Stimulated activated CD4-positive, alpha-beta T cell treated with anti-CD3 and anti-CD28 coated beads, Interleukin-2, amount 100 ng/mL, for 4 hours (primary cell): Measurements from ENCODE around the gene APOL6.
"Not testable (repeated sequence)": the region's sequence is repeated elsewhere in the genome, so short reads cannot be mapped to it uniquely, and the experiment has no call there.

ENCODE experiments used
- DNase-seq: peaks from one replicate; pipeline ENCODE4 v3.0.0-alpha.2; 2020; ENCODE audit warnings: low read depth

The APOL6 gene

GRCh38 chr22:35618427-35619223 lies 29.6 kb upstream of the APOL6 start:
- no peak for DNase-seq

GRCh38 chr22:35619336-35620094 lies 28.7 kb upstream of the APOL6 start:
- DNase-seq = no peak

- no peak for DNase-seq
These were observed 27.5 kb upstream of the APOL6 start for GRCh38 chr22:35620624-35621251.

DNA sequence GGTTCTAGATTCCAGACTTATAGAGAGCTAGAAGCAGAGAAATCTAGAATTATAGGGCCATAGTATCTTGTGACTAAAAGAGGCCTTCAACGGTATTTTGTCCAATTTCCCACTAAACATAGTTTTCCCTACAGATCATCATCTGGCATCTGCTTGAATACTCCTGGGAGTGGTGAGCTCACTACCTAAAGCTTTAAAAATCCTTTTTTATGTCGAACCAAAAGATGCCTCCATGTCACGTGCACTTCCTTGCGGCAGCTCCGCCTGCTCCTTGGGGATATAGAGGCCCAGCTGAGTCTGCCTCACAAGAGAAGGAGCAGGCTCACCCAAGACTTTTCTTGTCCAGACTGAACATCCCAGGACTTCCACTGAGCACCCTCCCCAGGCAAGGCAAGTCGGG lies 26.8 kb upstream of the APOL6 start:
- DNase-seq = no peak

DNA sequence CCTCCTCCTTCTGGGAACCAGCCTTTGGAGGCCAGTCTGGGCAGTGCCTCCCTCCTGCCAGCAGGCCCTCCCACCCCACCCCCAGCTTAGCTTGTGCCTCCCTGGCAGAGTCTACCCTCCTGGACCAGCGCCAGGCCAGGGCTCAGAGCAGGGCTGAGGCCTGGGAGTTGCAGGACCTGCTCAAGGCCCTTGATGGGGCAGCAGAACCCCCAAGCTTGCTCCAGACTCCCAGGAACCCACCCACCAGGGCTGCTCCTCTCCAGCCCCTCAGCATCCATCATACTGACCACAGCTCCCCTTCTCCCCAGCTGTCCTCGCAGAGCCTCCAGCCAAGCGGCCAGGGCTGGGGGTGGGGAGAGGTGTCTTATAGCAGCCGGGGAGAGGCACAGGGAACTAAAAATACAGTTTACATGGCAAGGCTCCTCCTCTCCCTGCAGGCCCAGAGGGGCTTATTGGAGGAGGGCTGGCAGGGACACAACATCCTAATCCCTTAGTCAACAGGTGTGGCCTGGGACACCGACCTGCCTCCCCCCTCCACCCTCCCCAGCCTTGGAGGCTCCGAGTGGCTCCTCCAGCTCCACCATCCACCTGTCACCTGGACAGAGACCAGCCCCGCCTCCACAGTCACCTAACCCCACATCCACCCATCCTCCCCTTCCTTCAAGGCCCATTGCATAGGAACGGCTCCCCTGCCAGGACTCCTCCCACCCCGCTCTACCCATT lies 25.9 kb upstream of the APOL6 start:
- no peak for DNase-seq

DNA sequence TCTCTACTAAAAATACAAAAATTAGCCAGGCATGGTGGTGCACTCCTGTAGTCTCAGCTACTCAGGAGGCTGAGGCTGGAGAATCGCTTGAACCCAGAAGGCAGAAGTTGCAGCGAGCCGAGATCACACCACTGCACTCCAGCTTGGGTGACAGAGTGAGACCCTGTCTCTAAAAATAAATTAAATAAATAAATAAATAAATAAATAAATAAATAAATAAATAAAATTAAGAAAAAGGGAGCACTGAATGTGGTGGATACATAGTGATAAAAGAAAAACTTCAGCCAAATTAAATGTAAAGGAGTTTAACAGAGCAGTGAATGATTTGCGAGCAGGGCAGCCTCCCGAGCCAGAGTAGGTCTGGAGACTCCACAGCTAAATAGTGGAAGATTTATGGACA lies 24.4 kb upstream of the APOL6 start:
- DNase-seq = not testable (repeated sequence)

DNA sequence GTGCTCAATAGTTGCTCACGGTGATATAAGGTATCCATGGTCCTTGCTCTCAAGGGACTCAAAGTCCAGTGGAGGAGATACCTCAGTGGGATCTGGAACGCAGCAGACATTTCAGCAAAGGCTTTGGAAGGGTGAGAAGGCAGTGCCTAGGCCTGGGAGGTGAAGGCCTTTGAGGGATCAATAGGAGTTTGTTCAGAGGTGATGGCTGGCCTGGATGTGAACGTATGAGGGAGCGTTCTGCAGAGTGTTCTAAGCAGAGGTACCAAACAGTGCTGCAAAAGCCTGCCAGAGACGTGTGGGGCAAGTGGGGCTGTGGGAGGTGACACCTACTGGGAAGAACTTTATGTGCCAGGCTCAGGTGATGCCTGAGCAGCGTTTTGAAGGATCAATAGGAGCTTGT lies 23.7 kb upstream of the APOL6 start:
- no peak for DNase-seq

GRCh38 chr22:35625763-35626432 lies 22.3 kb upstream of the APOL6 start:
- DNase-seq = no peak

DNA sequence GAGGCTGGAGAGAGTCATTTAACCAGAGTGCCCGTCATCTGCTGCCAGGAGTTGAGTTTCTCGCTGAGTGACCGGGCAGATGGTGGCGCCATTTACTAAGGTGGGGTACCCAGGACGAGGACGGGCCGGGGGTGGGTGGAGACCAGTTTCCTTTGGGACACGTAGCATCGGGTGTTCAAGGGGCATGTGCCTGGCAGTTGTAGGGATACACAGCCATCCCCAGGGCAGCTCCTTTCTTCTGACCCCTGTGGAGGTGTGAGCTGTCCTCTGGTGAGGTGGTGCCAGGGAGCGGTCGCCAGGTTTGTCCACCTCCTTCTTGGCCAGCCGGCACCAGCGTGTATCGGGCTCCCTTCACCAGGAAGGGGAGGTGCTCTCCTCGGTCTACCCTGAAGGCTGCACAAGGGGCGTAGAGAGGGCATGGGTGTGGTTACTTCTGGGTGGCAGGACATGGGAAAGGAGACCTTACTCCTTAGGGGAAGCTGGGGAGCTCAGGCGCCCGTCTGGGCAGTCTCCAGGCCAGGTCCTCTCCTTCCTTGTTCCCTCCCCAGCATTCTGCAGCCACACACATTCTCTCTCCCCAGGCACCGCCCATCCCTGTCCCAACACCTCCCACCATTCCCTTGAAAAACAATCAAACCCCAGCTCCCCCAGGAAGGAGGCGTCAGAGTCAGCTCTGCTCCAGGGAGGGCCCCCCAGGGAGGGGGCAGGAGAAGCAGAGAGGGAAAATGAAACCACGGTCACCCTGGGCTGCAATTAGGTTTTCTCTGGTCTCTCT lies 20.8 kb upstream of the APOL6 start:
- DNase-seq = peak; percentile 41

DNA sequence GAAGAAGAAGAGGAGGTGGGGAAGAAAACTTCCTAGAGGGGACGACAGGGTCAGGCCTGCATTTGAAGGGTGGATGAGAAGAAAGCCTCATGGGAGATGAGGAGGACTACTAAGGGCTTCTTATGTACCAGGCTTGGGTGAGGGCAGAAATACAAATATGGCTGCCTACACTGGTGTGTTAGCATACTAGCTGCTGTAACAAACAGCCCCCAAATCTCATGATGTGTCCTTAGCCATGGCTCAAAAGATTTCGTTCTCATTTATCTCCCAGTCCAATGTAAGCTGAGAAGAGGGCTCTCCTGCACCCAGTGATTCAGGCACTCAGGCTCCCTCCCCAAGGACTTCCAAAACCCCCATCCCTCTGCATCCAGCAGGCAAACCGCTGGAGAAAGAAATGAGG lies 19.5 kb upstream of the APOL6 start:
- DNase-seq = no peak

DNA sequence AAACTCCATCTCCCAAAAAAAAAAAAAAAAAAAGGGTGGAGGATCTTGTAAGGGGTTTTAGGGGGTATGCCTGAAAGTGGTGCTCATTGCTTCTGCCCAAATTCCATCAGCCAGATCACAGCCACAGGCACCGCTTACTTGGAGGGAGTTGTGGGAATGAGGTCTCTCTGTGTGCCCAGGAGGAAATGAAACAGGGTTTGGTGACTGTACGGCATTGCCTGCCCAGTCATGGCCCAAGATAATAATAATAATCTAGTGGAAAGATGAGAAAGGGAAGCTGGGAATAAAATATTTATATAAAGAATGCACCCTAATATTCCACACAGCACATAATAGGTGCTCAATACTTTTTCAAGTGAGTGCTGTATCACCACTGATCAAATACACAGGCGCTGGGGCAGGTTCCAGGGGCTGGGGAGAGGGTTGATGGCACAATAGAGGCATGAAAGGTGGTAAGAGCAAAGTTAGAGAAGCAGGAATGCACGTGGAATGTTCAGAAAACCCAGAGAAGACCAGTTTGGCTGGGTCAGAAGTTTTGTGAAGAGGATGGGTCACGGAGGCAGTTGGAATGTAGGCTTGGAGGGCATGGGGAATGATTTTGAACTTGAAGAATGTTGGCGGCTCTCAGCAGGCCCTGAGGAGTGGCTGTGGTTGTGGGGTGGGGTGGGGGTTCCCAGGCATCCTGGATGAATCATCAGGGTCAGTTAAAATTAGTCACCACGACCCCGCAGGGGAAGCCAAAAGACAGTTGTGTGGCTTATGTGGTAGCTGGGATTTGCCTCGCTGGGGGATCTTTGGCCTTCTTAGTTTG lies 18.6 kb upstream of the APOL6 start:
- DNase-seq = no peak

DNA sequence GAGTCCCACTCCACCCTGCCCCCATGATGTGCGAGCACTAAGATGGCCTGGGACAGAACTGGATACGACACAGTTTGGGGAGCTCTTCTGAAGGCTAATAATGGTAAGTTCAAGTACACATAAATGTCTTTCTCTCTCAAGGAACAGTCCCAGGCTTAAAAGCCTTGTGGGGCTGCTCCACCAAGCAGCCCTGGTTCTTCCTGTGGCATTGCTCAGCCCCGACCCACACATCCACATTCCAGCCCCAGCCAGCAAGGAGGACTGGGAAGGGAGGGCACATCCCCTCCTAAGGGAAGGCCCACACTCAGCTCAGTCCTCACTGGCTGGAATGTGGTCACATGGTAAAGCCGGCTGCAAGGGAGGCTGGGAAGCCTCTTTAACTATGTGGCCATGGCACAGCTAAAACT lies 17.9 kb upstream of the APOL6 start:
- no peak for DNase-seq

DNA sequence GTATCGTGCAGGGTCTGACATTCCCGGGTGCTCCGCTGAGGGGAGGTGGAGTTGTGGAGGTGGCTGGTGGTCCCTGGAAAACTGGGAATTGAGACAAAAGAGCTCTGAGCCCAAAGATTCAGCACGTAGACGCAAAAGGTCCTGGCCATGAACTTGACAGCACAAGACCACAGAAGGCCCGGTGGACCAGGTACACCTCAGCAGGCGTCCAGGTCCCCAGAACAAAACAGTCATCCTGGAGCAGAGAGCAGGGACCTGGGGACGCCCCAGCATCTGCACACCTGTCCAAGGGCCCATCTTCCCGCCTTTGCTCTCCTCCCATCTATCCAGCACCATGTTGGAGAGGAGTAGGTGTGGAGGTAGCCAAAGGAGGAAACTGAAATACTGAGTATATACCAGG lies 17.4 kb upstream of the APOL6 start:
- DNase-seq = no peak

- DNase-seq = no peak
These were observed 16.6 kb upstream of the APOL6 start for GRCh38 chr22:35631597-35631996.

- no peak for DNase-seq
These were observed 15.3 kb upstream of the APOL6 start for GRCh38 chr22:35632935-35633334.

DNA sequence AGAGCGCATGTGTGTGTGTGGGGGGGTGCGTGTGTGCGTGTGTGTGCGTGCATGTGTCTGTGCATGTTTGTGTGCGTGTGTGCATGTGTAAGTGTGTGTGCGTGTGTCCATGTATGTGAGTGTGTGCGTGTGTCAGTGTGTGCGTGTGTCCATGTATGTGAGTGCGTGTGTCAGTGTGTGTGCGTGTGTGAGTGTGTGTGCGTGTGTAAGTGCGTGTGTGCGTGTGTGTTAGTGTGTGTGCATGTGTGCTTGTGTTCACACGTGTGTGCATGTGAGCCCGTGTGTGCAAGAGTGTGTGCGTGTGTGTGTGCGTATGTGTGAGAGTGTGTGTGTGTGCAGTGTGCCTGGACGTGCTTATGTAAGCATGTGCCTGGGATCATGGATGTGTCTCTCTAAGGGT lies 14.7 kb upstream of the APOL6 start:
- DNase-seq = no peak

DNA sequence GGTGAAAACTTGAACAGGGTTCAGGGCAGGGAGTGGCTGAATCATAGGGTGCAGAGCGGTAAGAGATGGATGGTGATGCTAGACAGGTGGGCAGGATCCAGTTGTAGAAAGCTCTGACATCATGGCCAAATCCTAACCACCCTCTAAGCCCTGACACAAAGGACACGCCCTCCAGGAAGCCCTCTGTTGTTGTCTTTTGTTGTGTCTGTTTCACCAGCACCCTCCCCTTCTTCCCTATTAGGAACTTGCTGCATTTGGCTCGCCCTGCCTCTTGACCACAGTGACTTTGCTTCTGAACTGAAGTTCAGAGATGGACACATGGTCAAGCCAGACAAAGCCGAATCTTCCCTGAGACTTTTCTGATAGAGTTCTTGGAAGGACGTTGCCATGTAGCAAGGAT lies 14.2 kb upstream of the APOL6 start:
- no peak for DNase-seq

DNA sequence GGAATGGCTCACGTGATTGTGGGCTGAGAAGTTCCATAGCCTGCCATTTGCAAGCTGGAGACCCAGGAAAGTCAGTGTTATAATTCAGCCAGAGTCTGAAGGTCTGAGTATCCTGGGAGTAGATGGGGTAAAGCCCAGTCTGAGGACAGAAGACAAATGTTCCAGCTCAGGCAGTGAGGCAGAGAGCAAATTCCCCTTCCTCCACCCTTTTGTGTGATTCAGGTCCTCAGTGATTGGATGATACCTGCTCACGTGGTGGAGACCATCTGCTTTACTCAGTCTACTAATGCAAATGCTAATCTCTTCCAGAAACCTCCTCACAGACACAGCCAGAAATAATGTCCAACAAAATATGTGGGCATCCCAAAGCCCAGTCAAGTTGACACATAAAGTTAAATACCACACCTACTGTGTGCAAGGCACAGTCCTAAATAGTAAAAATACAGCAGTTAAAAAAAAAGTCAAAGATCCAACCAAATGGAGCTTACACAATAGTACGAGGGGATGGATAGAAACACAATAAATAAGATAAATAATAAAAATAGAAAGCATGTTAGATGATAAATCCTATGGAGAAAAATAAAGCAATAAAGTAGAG lies 13.2 kb upstream of the APOL6 start:
- DNase-seq = no peak

DNA sequence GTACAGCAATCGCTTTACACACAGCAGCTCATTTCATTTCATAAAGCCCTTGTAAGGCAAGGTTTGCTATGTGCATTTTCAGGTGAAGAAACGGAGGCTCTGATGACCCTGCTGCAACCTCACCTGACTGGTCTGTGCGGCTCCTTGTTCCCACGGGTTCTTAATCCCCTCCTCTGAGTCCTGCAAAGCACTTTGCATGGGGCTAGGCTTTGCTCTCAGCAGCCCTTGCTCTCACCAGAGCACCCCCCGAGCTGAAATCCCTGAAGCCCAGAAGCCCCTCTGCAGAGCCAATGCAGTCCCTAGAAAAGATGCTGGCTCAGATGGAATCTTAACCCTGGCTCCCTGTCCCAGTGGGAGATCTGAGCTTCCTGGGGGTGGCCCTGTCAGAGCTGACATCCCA lies 11.0 kb upstream of the APOL6 start:
- DNase-seq = no peak

DNA sequence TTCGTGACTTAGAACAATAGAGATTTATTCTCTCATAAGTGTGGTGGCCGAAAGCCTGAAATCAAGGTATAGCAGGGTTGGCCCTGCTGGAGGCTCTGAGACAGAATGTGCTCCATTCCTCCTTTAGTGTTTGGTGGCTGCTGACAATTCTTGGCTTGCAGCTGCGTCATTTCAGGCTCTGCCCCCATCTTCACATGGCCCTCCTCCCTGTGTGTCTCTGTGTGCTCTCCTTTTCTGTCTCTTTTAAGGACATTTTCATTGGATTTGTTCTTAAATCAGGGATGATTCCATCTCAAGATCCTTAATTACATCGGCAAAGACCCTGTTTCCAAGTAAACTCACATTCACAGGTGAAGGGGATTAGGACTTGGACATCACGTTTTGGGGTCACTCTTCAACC lies 10.2 kb upstream of the APOL6 start:
- no peak for DNase-seq
